ENCODE measurements around the gene CHSY3.
"Not testable (repeated sequence)": the region's sequence is repeated elsewhere in the genome, so short reads cannot be mapped to it uniquely, and the experiment has no call there.

The CHSY3 gene

DNA sequence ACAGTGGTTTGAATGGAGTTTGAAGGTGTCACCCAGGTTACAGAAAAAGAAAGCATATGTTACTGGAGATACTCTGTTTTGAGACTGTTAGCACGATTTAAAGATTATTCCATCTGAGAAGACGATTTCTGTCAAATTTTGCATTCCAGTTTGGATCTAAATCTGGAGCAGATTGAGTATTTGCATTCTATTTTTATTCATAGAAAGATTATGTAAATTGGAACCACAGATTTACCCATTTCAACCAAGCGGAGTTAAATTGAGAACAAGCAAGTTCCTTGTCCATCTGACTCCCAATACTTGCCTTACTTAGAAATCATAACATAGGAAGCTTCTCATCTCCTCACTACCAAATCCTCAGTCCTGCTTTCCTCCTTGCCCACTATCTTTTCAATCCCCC lies 255.7 kb downstream of the CHSY3 start:
- no peak for DNase-seq (ENCODE audit: low read depth, low spot score)

DNA sequence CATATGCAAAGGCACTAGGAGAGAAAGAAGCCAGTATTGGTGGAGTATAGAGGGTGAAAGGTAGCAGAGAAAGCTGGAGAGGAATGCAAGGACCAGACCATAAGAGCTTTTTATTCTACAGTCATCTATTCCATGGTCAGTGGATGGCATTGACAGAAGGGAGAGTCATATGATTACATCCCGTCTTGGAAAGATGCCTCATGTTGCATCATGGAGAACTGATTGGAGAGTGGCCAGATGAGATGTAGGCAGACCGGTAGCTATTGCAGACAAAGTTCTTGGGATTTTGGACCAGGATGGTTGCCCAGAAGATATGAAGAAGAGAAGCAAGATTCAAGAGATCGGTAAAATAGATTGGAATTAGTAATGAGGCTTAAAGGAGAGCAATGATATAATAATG lies 260.7 kb downstream of the CHSY3 start:
- DNase-seq (ENCODE audit: low read depth, low spot score), result no peak

GRCh38 chr5:130166839-130167490 lies 262.7 kb downstream of the CHSY3 start:
- no peak for DNase-seq (ENCODE audit: low read depth, low spot score)

GRCh38 chr5:130168211-130168610 lies 263.9 kb downstream of the CHSY3 start:
- no peak for DNase-seq (ENCODE audit: low read depth, low spot score)

- no peak for DNase-seq (ENCODE audit: low read depth, low spot score)
These were observed 267.4 kb downstream of the CHSY3 start for GRCh38 chr5:130171699-130172098.

- DNase-seq (ENCODE audit: low read depth, low spot score), result no peak
These were observed 278.9 kb downstream of the CHSY3 start for GRCh38 chr5:130183115-130183514.

DNA sequence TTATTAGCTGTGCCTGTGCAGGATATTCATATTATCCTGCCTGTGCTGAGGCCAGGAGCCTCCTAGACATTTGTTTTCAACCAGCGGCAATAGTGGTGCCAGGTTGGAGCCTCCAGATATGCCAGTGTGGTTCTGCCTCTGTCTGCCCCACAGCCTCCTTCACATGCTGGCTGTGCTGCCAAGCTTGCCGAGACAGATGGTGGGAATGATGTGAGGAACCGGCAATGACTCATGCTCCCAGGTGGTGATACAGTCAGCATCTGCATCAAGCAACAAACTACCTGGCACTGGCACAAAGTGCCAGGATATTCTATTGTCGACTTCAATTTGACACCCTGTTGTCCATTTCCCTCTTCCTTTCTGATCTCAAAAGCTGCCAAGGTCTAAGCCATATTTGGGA lies 285.7 kb downstream of the CHSY3 start:
- DNase-seq (ENCODE audit: low read depth, low spot score), result no peak

DNA sequence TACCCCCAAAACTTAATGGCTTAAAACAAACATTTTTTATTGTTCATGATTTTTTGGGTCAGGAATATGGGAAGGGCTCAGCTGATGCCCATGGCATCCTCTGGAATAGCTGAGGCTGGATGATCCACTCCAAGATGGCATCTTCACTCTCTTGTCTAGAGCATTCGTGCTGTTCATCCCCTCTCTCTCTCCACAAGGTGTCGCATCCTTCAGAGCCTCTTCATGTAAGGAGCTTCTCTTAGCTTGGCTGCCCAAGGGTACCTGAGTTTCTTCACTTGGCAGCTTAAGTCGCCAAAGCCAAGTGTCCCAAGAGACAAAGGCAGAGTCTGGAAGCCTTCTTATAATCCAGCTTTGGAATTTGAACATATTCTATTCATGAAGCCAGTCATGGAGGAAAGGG lies 294.7 kb downstream of the CHSY3 start:
- DNase-seq (ENCODE audit: low read depth, low spot score), result no peak

- DNase-seq (ENCODE audit: low read depth, low spot score), result no peak
These were observed 302.4 kb downstream of the CHSY3 start for GRCh38 chr5:130206686-130207085.

DNA sequence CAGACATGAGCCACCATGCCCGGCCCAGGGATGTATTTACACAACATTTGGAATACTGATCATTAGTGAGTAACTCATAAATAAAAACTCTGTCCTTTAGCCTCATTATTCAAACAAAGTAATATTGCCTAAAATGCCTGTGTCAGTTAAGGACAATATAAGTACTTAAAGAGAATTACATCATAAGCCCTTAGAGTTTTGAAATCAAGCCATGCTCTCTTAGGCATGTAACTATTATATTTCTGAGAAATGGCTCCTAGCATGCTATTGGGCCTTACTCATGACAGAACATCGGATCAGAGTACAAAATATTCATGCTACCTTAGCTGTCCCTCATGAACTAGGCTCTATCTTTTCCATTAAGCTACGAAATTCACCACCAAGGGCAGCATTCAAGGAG lies 309.3 kb downstream of the CHSY3 start:
- no peak for DNase-seq (ENCODE audit: low read depth, low spot score)

- no peak for DNase-seq (ENCODE audit: low read depth, low spot score)
These were observed 312.0 kb downstream of the CHSY3 start for GRCh38 chr5:130216286-130216685.

GRCh38 chr5:130222573-130222972 lies 318.3 kb downstream of the CHSY3 start:
- DNase-seq (ENCODE audit: low read depth, low spot score), result no peak

DNA sequence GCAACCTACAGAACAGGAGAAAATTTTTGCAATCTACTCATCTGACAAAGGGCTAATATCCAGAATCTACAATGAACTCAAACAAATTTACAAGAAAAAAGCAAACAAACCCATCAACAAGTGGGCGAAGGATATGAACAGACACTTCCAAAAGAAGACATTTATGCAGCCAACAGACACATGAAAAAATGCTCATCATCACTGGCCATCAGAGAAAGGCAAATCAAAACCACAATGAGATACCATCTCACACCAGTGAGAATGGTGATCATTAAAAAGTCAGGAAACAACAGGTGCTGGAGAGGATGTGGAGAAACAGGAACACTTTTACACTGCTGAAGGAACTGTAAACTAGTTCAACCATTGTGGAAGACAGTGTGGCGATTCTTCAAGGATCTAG lies 322.3 kb downstream of the CHSY3 start:
- DNase-seq (ENCODE audit: low read depth, low spot score), result not testable (repeated sequence)

DNA sequence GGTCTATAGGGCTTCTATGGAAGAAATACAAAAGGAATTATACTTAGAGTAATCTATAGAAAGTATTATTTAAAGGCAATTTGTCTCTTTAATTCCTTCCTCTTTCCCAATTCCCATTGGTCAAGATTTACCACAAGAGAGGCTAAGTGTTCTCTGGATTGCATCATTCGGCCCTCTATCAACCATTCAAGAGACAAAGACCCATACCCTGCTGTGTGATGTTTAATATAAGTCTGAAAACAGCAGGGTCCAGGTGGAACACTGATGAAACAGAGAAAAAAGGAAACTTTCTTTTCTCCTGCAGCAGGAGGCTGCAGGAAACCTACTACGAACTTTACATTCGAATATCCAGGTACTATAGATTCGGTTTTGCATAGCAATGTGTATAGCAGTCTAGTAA lies 323.4 kb downstream of the CHSY3 start:
- DNase-seq (ENCODE audit: low read depth, low spot score), result no peak

GRCh38 chr5:130231786-130232185 lies 327.5 kb downstream of the CHSY3 start:
- no peak for DNase-seq (ENCODE audit: low read depth, low spot score)

- no peak for DNase-seq (ENCODE audit: low read depth, low spot score)
These were observed 330.6 kb downstream of the CHSY3 start for GRCh38 chr5:130234816-130235215.

Data from activated CD4-positive, CD25-positive, alpha-beta regulatory T cell treated with anti-CD3 and anti-CD28 coated beads, Interleukin-2, amount 50 U/mL, for 16 hours (primary cell).